GM19193 (cell line): ENCODE data around the gene IGF2BP3.

Experiments used
- POLR2A ChIP-seq: IDR thresholded peaks from 4 replicates; pipeline ENCODE4 v1.6.1; 2011; ENCODE audit not compliant: insufficient read depth, insufficient read length; ENCODE audit errors: extremely low read depth

The IGF2BP3 gene

GRCh38 chr7:23450518-23450917, 19.8 kb downstream of the IGF2BP3 start:
- TF ChIP-seq POLR2A, result no peak

GRCh38 chr7:23449941-23450340, 20.4 kb downstream of the IGF2BP3 start:
- no peak for TF ChIP-seq POLR2A

GRCh38 chr7:23445326-23445725, 25.0 kb downstream of the IGF2BP3 start:
- TF ChIP-seq POLR2A, result no peak

GRCh38 chr7:23443974-23444373, 26.3 kb downstream of the IGF2BP3 start:
- no peak for TF ChIP-seq POLR2A

GRCh38 chr7:23438171-23438570, 32.1 kb downstream of the IGF2BP3 start:
- no peak for TF ChIP-seq POLR2A

- no peak for TF ChIP-seq POLR2A
Measured at GRCh38 chr7:23434147-23434917, 36.0 kb downstream of the IGF2BP3 start.

- TF ChIP-seq POLR2A, result no peak
Measured at GRCh38 chr7:23431702-23432199, 38.5 kb downstream of the IGF2BP3 start.

GRCh38 chr7:23430893-23431259, 39.4 kb downstream of the IGF2BP3 start:
- no peak for TF ChIP-seq POLR2A

- no peak for TF ChIP-seq POLR2A
Measured at GRCh38 chr7:23426876-23427275, 43.4 kb downstream of the IGF2BP3 start.

- no peak for TF ChIP-seq POLR2A
Measured at GRCh38 chr7:23422909-23423308, 47.4 kb downstream of the IGF2BP3 start.

- TF ChIP-seq POLR2A, result no peak
Measured at GRCh38 chr7:23422384-23422783, 47.9 kb downstream of the IGF2BP3 start.

GRCh38 chr7:23419845-23420244, 50.4 kb downstream of the IGF2BP3 start:
- no peak for TF ChIP-seq POLR2A

- no peak for TF ChIP-seq POLR2A
Measured at GRCh38 chr7:23419160-23419559, 51.1 kb downstream of the IGF2BP3 start.

GRCh38 chr7:23418046-23418445, 52.2 kb downstream of the IGF2BP3 start:
- TF ChIP-seq POLR2A, result no peak

- TF ChIP-seq POLR2A, result no peak
Measured at GRCh38 chr7:23415198-23415597, 55.1 kb downstream of the IGF2BP3 start.

GRCh38 chr7:23410446-23411183, 59.7 kb downstream of the IGF2BP3 start:
- no peak for TF ChIP-seq POLR2A
